ENCODE results near the gene CXCR5. TPM values are rescaled to one million over a fixed set of nuclear protein-coding genes. Genes with fewer than 3 reads are reported as not detected.

Gene CXCR5
- total and polyA plus RNA-seq, 2 donors (not counting 1 experiment from before 2014, with no cell fraction given) = 111 to 163 TPM

GRCh38 chr11:118876286-118876685, 7.4 kb upstream of the CXCR5 start:
- Histone ChIP-seq H3K4me2 (replicated peaks; ENCODE audit: low read depth, low read length, poor library complexity, severe bottlenecking) (peak overlapping the region; percentile 73), H3K4me3 (ENCODE audit: control extremely low read depth in 1 of 5, extremely low read depth in 1 of 5, insufficient read depth in 1 of 5, low read depth in 2 of 5, low read length in 4 of 5) (peak overlapping the region in 3 of 5 experiments; percentile 14 to 43 (median 15)), H3K79me2 (ENCODE audit: control insufficient read depth, insufficient read depth, low read length) (peaks cover 80% of the 10 kb centered on the region), H3K9me3 (ENCODE audit: control extremely low read depth in 1 of 3, control insufficient read depth in 2 of 3, insufficient read depth in 1 of 3, low read length in 2 of 3) (no peaks in the 10 kb centered on the region), H3K36me3 (replicated peaks in 1 of 2; ENCODE audit: control extremely low read depth in 1 of 2, control insufficient read depth in 1 of 2, extremely low read depth in 1 of 2, insufficient read depth in 2 of 2, low read length in 1 of 2) (no peaks in the 10 kb centered on the region), H3K4me1 (ENCODE audit: control insufficient read depth in 2 of 2, insufficient read depth in 2 of 2, low read length in 2 of 2) (peaks cover 70 to 71% of the 10 kb centered on the region in 2 donors), H3K9ac (ENCODE audit: low read length) (peak overlapping the region; percentile 31), H3K27ac (ENCODE audit: low read length in 2 of 2) (peak overlapping the region; percentile 79 to 93), H4K20me1 (ENCODE audit: control insufficient read depth, insufficient read depth, low read length, poor library complexity, severe bottlenecking) (no peaks in the 10 kb centered on the region), H3K27me3 (replicated peaks in 1 of 4; ENCODE audit: control extremely low read depth in 1 of 4, control insufficient read depth in 3 of 4, insufficient read depth in 4 of 4, low read length in 3 of 4) (no peaks in the 10 kb centered on the region), H2AFZ (ENCODE audit: insufficient read depth, low read depth, low read length, poor library complexity, severe bottlenecking) (peak overlapping the region; percentile 39)
- TF ChIP-seq EZH2 (IDR thresholded peaks at IDR 0.05; ENCODE audit: borderline replicate concordance, insufficient read depth, low read depth, low read length, poor library complexity, severe bottlenecking) = no peak
- no peak for DNase-seq
- intact Hi-C loops (cut with micrococcal nuclease) = loop anchor here (1.0 to 10.0 kb wide), 2 partner anchors 10 to 441 kb away; partner anchors contain the start of gene KMT2A
- Mint-ChIP-seq H3K4me3 (peak overlapping the region; percentile 79), H3K4me1 (peaks cover 75% of the 10 kb centered on the region), H3K27ac (peak overlapping the region; percentile 95), H3K27me3 (no peaks in the 10 kb centered on the region), H3K9me3 (ENCODE audit: insufficient read depth) (no peaks in the 10 kb centered on the region)
- ChIA-PET POLR2A (interaction anchor here (0.8 to 2.2 kb wide), 6 partner anchors 16 to 85 kb away, joined by 4 to 50 read pairs (median 6); partner anchors contain the start of gene DDX6), CTCF (interaction anchor here (1.0 to 4.3 kb wide), 7 partner anchors 9 to 186 kb away, joined by 3 to 47 read pairs (median 6); partner anchors contain the start of gene DDX6)
- WGBS (ENCODE audit: insufficient coverage) = 72% methylated on average over 9 of the region's 10 CpGs
- no peak for ATAC-seq (ENCODE audit: low read depth)

- intact Hi-C loops (cut with micrococcal nuclease) = loop anchor here (10.0 kb wide), 1 partner anchor 443 kb away; the partner anchor contains the start of gene KMT2A
- 92% methylated on average over 4 of the region's 11 CpGs for WGBS (ENCODE audit: insufficient coverage)
- Histone ChIP-seq H3K4me2 (replicated peaks; ENCODE audit: low read depth, low read length, poor library complexity, severe bottlenecking) (peak overlapping the region; percentile 73), H3K36me3 (replicated peaks in 1 of 2; ENCODE audit: control extremely low read depth in 1 of 2, control insufficient read depth in 1 of 2, extremely low read depth in 1 of 2, insufficient read depth in 2 of 2, low read length in 1 of 2) (no peaks in the 10 kb centered on the region), H3K27ac (ENCODE audit: low read length in 2 of 2) (peak overlapping the region; percentile 79 to 93), H4K20me1 (ENCODE audit: control insufficient read depth, insufficient read depth, low read length, poor library complexity, severe bottlenecking) (no peaks in the 10 kb centered on the region), H3K4me3 (ENCODE audit: control extremely low read depth in 1 of 5, extremely low read depth in 1 of 5, insufficient read depth in 1 of 5, low read depth in 2 of 5, low read length in 4 of 5) (no peak overlapping the region), H2AFZ (ENCODE audit: insufficient read depth, low read depth, low read length, poor library complexity, severe bottlenecking) (peak overlapping the region; percentile 39), H3K4me1 (ENCODE audit: control insufficient read depth in 2 of 2, insufficient read depth in 2 of 2, low read length in 2 of 2) (peaks cover 66 to 67% of the 10 kb centered on the region in 2 donors), H3K9ac (ENCODE audit: low read length) (peak overlapping the region; percentile 31), H3K27me3 (replicated peaks in 1 of 4; ENCODE audit: control extremely low read depth in 1 of 4, control insufficient read depth in 3 of 4, insufficient read depth in 4 of 4, low read length in 3 of 4) (no peaks in the 10 kb centered on the region), H3K79me2 (ENCODE audit: control insufficient read depth, insufficient read depth, low read length) (peaks cover 88% of the 10 kb centered on the region), H3K9me3 (ENCODE audit: control extremely low read depth in 1 of 3, control insufficient read depth in 2 of 3, insufficient read depth in 1 of 3, low read length in 2 of 3) (no peaks in the 10 kb centered on the region)
- TF ChIP-seq CTCF (IDR thresholded peaks at IDR 0.05) (no peak), EZH2 (IDR thresholded peaks at IDR 0.05; ENCODE audit: borderline replicate concordance, insufficient read depth, low read depth, low read length, poor library complexity, severe bottlenecking) (no peak)
- ATAC-seq (ENCODE audit: low read depth) = no peak
- Mint-ChIP-seq H3K27ac (peak overlapping the region; percentile 95), H3K4me3 (peak overlapping the region; percentile 79), H3K9me3 (ENCODE audit: insufficient read depth) (no peaks in the 10 kb centered on the region), H3K4me1 (peaks cover 75% of the 10 kb centered on the region), H3K27me3 (no peaks in the 10 kb centered on the region)
- ChIA-PET CTCF (interaction anchor here (0.6 to 4.3 kb wide), 11 partner anchors 7 to 188 kb away, joined by 3 to 47 read pairs (median 5); partner anchors contain the start of gene DDX6), POLR2A (interaction anchor here (0.6 to 2.2 kb wide), 7 partner anchors 15 to 86 kb away, joined by 4 to 50 read pairs (median 9); partner anchors contain the start of gene DDX6)
- peak; percentile 24 for DNase-seq
Measured at GRCh38 chr11:118877487-118878162, 6.1 kb upstream of the CXCR5 start.
